Measurements from ENCODE around the gene MCU.
"Not testable (repeated sequence)": the region's sequence is repeated elsewhere in the genome, so short reads cannot be mapped to it uniquely, and the experiment has no call there.

Gene MCU

DNA sequence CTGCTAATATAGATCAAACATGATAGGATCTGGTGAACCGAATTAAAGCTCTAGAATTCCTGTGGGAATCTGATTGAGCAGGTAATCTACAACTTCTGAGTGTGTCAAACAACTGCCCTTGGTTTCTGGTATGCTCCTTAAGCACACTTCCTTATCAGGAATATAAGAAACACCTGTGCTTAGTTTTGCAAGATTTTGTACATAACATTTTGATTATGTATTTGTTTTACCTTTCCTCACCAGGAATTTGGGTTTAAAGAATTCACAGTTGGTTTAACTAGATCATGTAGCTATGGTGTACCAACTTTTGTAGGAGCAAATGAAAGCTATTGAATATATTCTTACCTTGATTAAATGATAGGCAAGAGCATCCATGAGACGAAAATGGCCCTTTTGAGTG is 40.6 kb downstream of the MCU start:
- DNase-seq = no peak

DNA sequence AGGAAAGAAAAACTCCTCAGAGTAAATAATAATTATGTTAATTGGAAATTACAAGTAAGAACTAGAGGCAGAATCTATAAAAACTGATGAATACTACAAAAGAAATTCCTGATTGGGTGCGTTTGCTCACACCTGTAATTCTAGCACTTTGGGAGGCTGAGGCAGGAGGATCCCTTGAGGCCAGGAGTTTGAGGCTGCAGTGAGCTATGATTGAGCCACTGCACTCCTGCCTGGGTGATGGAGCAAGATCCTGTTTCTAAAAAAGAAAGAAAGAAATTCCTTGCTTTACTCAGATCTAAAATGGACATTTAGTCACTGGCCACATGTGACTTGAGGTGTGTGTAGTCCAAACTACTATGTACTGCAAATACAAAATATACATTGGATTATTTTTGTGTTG is 42.0 kb downstream of the MCU start:
- no peak for DNase-seq

DNA sequence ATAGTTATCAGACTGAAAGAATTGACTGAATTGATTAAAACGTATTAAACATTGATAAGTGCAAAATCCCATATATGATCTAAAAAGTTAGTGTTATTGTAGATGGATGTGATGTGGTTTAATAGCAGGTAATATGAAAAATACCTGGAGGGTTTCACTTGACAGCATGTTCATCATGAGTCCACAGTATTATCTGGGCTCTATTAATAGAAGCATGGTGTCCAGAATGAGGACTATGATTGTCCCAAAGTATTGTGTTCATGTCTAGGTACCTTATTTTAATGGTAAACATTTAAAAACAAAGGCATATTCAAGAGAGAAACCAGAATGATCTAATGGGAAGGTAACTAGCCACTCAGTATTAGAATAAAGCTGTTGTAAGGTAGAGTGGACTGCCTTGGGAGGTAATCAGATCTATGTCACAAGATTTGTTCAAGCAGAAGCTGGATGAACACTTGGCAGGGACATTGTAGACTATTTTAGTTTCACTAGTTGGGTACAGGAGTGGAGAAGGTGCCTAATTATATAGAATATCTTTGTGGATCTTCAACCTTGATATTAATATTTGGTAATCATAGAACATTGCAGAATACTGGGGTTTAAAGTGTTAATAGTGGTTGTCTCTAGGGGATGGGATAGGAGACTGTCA is 43.5 kb downstream of the MCU start:
- DNase-seq = no peak

DNA sequence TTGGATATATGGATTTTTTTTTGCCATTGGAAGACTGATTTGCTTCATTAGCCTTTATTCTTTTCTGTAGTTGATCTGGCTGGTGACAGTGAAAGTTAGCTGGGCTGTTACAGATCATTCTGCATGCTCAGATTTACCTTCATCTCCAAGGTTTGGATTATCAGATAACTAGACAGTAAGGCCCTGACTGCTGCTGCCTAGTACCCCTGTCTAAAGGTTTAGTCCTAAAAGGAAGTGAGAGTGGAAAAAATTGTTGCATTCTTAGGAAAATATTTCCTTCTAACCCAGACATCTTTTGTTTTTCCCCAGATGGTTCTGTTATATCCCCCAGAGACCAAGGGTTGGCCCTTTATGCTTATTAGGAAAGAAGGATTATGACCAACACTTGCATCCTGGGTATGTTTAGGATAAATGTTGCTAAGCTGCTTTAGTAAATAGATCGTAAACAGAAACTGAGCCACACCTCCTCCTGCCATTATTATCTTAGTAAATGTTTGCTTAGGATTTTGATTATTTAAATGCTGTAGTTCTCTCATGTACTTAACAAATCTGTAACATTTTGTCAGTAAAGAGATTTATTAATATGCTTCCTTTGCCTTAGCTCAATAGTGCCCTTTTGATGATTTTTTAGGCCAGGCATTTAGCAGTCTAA is 44.4 kb downstream of the MCU start:
- no peak for DNase-seq

DNA sequence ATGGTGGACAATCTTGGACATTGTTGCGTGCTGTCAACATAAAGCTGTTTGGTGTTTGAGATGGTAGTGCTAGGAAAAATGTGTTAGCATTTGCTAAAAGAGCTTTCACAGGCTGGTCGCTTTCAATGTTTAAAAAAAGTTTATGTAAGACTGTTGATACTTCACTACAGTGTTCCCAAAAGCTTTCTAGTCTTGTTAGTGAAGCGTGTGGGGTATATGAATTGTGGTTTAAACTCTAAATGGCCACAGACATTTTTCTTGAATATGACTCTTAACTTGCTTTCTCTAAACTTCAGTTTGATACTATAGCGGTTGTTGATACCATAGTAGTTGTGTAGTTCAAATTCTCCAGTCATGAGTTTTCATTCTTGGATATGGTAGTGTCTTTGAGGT is 44.9 kb downstream of the MCU start:
- no peak for DNase-seq

DNA sequence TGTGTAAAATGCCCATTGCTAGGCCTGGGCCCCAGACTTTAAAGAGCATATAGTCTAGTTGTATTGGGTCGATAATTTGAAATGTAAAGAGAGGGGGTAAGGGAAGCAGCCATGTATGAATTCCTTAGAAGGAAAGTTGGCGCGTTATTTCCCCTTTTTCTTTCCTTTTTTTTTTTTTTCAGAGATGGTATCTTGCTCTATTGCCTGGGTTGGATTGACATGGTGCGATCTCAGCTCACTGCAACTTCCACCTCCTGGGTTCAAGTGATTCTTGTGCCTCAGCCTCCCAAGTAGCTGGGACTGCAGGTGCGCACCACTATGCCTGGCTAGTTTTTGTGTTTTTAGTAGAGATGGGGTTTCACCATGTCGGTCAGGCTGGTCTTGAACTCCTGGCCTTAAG is 45.4 kb downstream of the MCU start:
- DNase-seq = not testable (repeated sequence)

DNA sequence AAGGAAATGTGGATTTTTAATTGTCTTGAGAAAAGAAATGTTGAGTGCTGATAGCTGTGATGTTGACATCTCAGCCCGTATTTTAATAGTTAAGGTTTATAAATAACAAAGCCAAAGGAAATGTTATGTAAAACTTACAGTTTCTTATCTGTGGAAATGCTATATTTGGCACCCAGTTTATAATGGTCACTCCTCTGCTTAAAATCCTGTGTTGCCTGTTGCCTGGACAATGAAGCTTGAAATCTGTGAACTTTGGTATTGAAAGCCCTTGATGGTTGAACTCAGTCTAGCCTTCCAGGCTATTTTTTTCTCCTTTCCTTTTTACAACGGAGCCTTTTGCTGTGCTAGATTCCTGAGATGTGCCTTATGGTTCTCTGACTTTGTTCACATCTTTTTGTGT is 46.5 kb downstream of the MCU start:
- DNase-seq = no peak

DNA sequence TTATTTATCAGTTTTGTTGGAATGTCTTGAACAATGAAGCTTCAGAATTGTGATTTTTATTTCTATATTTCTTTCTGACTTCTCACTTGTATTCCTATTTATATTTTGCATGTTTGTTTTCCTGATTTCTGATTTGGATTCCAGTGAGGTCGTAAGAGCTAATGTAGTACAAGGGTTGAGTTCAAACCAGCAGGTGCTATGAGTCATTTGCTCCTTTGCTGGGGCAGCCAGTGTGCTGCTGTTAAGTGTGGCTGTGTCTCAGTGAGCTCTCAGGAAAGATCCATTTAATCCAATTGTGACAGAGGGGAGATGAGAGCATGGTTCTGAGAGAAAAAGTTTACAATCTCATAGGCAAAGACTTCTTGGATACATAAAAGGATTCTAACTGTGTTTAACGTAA is 48.6 kb downstream of the MCU start:
- DNase-seq = no peak

DNA sequence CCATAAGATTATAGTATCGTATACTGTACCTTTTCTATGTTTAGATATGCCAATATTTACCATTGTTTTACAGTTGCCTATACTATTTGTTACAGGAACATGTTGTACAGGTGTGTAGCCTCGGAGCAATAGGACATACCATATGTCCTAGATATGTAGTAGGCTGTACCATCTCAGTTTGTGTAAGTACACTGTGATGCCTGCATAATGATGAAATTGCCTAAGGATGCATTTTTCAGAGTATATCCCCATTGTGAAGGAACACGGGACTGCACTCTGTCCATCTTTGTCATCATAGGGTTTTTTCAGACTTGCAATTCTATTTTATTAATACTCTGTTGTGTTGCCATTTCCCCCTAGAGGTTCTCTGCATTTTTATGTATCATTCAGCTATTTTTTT is 50.1 kb downstream of the MCU start:
- DNase-seq = no peak

DNA sequence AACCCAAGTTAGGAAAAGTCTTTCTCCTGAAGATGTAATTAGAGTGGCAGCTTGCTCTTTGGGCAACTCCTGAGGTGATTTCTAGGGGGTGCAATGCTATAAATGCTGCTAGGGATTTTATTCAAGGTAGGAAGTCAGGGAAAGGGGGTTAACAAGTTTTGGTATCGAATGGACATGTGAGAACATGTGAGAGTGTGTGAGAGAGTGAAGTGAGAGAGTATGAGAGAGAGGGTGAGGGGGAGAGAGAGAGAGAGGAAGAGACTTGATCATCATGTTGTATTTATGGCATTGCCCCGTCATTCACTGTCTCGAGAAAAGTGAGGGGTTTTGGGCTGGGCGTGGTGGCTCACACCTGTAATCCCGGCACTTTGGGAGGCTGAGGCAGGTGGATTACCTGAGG is 50.9 kb downstream of the MCU start:
- no peak for DNase-seq

DNA sequence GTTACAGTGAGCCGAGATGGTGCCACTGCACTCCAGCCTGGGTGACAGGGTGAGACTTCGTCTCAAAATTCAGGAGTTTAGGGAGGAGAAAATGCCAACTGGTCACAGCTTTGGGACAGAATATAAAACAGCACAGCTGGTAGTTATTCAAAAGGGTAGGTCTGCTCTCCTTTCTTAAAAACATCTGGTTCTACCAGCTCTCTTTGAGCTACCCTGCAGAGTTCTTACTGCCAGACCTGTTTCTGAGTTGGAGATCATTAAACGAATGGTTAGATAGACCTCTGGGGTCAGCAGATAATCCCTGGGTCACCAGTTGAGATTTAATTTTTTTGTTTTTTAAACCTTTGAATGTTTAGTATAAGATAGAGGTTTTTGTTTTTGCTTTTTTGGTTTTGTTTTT is 52.6 kb downstream of the MCU start:
- DNase-seq = no peak

DNA sequence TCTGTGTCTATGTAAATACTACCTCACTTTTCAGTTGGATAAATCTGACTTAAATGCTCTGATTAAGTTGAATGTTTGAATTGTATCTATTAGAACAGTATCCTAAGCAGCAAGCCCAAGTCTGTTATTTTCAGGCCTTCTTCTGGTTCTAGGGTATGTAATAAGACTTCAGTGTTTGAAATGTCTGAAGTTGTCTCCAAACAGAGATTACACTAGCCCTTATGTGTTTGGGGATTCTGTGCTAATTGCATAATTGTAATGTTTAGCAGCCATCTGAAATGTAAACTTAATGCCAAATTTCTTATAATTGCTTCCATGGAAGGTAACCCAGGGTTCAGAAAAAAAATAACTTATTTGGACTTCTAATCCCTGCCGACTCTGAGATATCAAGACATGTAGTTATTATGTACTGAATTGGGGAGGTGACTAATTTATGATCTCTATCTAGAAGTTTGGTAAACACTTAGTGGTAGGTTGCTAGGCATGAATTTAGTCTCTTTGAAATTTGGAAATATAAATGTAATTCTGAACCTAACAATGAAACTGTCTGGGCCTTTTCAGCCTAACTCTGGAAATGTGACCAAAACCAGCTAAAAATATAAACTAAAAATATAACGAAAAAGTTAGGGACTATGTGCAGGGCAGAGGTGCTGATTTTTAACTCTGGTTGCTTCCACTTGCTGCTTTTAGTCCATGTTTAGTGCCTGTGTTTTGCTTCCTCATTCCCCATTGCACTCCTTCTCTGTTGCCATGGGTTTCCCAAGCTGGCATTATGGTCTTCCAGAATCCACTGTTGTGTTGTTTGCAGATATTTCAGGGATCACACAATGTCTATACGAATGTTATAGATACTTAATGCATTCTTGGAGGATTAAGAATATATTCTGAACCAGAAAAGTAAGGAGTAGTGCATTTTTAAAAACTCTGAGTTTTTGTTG is 54.8 kb downstream of the MCU start:
- DNase-seq = no peak

DNA sequence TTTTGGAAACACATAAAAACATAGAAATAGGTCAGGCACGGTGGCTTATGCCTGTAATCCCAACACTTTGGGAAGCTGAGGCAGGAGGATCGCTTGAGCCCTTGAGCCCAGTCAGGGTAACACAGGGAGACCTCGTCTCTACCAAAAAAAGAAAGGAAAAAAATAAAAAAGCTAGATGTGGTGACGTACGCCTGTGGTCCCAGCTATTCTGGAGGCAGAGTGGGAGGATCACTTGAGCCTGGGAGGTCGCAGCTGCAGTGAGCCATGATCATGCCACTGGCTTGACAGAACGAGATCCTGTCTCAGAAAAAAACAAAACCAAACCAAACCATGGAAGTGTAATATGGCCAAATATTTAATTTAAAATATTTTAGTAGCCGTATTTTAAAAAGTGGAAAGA is 55.6 kb downstream of the MCU start:
- DNase-seq = no peak

DNA sequence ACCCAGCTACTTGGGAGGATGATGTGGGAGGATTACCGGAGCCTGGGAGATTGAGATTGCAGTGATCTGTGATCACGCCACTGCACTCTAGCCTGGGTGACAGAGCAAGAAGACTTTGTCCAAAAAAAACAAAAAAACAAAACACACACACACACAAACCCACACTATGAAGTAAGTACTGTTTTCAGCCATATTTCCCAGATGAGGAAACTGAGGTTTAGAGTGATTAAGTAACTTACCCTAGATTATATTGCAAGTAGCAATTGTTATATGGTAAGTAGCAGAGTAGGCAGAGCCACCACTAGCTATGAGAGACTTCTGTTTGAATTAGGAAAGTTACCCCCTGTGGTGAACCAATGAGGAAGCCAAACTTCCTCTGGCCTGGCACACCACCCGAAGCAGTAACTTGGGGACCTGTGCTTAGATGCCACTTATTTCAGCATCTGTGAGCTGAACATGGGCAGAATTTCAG is 61.9 kb downstream of the MCU start:
- DNase-seq = no peak

DNA sequence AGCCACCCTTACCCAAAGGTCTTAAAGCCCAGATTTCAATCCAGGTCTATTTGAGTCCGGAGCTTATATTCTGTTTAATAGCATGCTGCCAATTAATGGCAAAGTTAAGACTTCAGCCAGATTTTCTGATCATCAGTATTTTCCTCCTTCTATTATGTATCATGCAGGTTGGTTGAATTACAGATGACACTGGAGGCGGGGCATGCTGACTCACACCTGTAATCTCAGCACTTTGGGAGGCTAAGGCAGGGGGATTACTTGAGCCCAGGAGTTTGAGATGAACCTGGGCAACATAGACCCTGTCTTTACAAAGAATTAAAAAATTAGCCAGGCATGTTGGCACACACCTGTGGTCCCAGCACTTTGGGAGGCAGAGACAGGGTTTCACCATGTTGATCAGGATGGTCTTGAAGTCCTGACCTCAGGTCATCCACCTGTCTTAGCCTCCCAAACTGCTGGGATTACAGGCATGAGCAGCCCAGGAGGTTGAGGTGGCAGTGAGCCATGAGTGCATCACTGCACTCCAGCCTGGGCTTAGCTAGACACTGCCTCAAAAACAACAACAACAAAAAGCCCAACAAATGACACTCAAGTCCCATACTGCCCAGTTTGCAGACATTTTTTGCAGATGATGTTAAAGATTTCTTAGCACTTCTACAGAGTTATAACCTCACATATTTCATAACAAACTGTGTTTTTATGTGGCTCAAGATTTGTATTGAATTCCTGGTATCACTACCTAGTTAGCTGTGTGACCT is 62.5 kb downstream of the MCU start:
- no peak for DNase-seq

DNA sequence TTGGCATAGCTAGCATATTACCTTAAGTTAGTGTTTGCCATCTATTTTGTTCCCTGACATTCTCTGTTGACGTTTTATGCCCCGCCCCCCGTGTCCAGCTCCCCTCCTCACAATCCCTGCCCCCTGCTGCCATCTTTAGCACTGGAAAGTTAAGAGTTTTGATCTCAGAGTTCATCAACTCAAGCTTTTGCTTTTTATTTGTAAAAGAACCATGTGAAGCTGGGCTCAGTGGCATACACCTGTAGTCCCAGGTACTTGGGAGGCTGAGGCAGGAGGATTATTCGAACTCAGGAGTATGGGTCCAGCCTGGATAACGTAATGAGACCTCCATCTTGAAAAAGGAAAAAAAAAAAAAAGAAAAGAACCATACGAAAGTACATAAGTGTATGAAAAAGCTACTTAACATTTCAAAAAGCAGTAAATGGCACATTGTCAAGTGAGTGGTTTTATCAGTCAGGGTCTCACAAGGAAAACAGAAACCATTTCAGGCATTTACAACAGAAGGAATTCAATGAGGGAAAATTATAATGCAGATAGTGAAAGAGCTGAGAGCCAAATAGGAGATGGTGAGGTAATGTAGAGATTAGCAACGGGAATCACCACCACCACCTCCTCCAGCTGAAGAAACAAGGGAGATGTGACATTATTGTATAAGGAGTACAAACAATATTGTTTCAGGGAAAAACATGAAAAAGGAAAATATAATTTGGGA is 64.9 kb downstream of the MCU start:
- no peak for DNase-seq

DNA sequence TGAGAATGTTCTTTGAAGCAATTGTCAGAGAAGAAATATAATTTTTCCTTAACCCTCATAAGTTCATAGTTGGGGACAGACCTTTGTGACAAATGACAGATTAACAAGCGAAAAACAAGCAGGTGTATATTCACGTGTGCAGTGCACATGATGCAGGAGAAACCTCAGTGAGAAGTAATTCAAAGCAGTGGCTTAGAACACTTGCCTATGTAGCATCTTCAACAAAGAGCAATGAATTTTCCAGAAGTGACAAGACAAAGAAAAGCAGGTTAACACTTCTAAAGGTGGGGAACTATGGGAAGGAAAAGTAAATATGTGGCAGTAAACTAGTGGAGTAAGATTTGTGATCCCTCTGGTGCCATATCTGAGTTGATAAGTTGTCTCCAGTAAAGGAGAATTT is 65.8 kb downstream of the MCU start:
- DNase-seq = no peak

DNA sequence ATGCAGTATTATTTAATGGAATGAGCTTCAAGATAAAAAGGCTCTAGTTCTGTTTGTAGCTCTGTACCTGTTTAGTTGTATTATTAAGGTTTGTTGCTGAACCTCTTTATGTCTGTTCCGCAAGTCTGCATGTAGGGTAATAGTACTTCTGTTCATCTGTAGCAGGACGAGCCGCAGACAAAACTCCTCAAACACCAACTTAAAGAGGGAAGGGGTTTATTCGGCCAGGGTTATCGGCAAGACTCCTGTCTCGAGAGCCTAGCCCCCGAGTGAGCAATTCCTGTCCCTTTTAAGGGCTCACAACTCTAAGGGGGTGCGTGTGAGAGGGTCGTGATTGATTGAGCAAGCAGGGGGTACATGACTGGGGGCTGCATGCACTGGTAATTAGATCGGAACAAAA is 67.0 kb downstream of the MCU start:
- not testable (repeated sequence) for DNase-seq

DNA sequence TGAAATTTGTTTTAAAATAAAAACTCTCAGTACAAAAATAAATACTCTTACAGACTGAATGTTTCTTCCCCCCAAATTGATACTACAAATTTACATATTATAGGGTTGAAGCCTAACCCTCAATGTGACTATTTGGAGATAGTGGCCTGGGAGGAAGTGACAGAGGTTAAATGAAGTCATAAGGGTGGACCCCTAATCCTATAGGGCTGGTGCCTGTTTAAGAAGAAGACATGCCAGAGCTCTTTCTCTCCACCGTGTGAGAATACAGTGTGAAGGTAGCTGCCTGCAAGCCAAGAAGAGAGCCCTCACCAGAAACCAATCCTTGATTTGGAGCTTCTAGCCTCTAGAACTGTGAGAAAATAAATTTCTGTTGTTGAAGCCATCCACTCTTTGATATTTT is 67.6 kb downstream of the MCU start:
- DNase-seq = no peak

DNA sequence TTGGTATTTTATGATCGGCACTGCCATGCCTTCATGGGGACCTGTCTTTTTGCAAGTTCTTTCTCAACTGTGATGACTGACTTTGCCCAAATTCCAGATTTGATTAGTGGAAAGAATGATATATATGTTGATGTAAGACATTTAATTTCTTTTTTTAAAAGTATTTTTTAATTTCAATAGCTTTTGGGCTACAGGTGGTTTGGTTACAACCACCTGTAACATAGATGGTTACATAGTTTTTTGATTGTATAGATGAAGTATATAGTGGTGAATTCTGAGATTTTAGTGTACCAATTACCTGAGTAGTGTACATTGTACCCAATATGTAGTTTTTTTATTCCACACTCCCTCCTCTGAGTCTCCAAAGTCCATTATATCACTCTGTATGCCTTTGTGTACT is 69.6 kb downstream of the MCU start:
- no peak for DNase-seq

DNA sequence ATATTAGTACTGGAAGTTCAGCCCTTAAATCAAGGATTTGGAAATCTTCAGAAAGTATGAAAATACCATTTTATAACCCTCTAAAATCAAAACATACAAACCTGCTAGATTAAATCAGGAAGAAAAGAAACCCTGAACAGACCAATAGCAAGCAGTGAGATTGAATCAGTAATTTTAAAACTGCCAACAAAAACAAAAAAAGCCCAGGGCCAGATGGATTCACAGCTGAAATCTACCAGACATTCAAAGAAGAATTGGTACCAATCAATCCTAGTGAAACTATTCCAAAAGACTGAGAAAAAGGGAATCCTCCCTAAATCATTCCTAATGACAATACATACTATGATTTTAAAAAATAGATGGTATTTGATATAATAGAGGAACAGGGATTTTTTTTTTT is 70.1 kb downstream of the MCU start:
- no peak for DNase-seq

DNA sequence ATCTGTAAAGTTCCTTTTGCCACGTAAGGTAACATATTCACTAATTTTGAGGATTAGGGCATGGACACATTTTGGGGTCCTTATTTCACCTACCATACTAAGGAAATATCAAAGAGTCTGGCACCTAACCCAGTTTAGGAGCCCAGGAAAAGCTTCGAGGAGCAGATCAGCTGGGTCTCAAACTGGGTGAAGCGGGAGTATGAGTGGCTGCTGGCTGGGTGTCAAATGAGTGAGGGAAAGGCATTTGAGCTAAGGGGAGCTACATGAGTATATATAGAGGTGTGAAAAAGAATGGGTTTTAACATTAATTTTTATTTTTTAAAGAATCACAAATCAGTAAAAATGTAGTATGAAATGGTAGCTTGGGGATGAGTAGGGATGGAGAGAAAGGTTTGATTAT is 71.3 kb downstream of the MCU start:
- DNase-seq = no peak

DNA sequence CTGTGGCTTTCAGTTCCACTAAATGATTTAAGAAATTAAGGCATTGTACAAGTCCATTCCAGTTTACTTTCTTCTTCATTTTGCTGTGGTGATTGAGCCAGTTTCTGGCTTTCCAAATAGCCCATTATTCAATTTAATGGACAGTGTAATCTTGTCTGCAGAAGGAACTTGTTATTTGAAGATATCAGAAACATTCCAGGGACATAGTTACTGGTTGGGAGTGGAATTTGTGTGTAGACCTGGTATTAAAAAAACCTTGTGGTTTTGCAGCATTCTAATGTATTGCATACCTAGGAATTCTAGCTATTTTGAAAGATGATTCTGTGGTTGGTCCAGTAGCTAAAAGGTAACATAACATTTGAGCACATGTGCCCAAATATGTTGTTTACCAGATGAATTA is 72.2 kb downstream of the MCU start:
- no peak for DNase-seq
